MV-4-11 (cell line): ENCODE results near the gene ZPBP.
"Not testable (repeated sequence)": the region's sequence is repeated elsewhere in the genome, so short reads cannot be mapped to it uniquely, and the experiment has no call there.

Source experiments
- DNase-seq: peaks from one replicate; lab custom pipeline; 2025; lab: John Stamatoyannopoulos, UW

Gene ZPBP

DNA sequence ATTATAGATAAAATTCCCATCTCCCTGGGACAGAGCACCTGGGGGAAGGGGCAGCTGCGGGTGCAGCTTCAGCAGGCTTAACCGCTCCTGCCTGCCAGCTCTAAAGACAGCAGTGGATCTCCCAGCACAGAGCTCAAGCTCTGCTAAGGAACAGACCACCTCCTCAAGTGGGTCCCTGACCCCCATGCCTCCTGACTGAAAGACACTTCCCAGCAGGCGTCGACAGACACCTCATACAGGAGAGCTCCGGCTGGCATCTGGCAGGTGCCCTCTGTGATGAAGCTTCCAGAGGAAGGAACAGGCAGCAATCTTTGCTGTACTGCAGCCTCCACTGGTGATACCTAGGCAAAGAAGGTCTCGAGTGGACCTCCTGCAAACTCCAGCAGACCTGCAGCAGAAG is 51.9 kb downstream of the ZPBP start:
- not testable (repeated sequence) for DNase-seq

- DNase-seq, result no peak
Measured at GRCh38 chr7:50037086-50037485, 56.0 kb downstream of the ZPBP start.

DNA sequence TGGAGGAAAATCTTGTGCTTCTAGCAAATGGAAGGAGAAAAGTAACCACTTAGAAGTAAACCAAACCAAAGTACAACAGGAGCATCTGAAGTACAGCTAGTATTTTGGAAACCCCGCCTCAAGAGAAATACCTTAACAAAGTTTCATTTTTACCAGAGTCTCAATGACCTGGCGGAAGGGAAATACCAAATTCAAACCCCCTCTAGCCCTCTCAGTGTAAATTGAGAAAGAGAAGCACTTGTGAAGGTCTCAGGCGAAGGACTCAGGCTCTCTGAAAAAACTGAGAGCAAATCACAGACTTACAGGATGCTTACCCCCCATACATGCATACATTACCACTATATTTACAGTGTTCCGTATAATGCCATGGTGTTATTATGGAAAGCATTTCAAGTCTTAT is 70.1 kb downstream of the ZPBP start:
- no peak for DNase-seq

DNA sequence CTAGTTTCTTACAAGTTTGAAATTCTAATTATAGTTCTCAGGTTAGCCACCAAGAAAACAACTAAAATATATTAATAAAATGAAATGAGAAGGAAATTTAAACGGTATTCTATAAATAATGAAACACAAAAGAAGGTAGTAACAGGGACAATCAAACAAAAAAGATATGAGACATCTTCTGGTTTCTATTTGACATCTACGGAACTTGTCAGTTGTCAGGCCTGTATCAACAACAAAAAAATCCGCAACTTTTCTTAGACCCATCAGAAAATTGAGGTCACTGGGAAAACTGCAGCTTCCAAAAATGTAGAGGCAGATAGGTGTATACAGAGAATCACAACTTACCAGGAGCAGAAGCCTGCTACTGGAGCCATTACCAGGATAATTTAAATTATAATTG is 70.6 kb downstream of the ZPBP start:
- DNase-seq, result no peak

GRCh38 chr7:49995681-49996080 is 97.4 kb downstream of the ZPBP start:
- no peak for DNase-seq

DNA sequence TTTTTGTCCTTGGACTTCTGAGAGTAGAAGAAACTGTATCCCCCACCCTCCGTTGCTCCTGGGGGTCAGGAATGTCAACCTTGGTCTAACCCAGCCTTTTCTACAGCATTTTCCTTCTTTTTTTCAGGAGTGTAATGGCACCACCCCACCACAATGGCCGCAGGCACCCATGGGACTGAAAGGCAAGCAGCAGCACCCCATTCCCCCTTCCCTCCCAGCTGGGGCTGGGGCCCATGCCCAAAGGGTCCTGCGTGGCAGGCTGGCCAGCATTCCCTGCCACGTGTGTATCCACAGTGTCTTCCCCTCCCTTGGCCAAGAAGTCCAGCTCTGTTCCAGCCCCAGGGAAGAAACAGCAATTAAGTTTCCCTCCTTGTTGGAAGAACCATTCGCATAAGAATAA is 106.9 kb downstream of the ZPBP start:
- DNase-seq, result no peak

GRCh38 chr7:49980465-49980864 is 112.6 kb downstream of the ZPBP start:
- DNase-seq, result no peak

- no peak for DNase-seq
Measured at GRCh38 chr7:49976238-49976637, 116.8 kb downstream of the ZPBP start.

GRCh38 chr7:49974035-49974434 is 119.0 kb downstream of the ZPBP start:
- DNase-seq, result no peak

DNA sequence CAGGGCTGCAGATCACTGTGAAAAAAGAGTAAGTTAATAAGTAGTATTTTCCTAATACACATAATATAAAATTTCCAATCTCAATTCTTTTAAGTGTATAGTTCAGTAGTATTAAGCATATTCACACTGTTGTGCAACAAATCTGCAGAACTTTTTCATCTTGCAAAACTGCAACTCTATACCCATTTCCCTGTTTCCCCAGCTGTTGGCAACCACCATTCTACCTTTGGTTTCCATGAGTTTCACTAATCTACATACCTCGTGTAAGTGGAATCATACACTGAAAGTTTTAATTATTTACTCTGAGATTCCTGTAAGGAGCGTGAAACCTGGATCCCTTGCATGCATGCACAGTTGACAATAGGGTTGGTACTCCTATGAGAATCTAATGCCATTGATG is 155.4 kb downstream of the ZPBP start:
- peak; percentile 70 for DNase-seq

DNA sequence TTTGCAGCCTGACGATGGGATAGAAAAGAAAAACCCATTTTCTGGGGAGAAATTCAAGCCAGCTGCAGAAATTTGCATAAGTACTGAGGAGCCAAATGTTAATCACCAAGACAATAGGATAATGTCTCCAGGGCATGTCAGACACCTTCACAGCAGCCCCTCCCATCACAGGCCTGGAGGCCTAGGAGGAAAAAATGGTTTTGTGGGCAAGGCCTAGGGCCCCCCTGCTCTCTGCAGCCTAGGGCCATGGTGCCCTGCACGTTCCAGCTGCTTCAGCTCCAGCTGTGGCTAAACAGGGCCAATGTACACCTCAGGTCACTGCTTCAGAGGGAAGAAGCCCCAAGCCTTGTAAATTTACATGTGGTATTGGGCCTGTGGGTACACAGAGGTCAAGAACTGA is 161.4 kb downstream of the ZPBP start:
- DNase-seq, result no peak

DNA sequence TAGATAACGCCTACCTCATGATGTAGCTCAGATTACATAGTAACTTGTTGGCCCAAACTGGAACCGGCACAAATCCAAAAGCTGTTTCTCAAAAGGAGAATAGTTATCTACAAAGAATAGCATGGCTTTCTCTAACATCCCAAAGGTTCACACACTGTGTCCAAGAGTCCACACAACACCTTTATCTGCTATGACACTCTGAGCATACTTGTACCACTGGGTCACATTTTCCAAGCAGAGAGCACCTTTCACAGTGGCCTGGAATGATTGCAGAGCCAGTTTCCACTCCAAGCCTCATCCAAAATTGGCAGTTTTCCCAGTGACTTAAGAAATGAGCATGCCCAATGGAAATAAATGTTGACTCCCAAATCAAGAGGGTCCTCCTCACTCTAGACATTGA is 164.3 kb downstream of the ZPBP start:
- no peak for DNase-seq

DNA sequence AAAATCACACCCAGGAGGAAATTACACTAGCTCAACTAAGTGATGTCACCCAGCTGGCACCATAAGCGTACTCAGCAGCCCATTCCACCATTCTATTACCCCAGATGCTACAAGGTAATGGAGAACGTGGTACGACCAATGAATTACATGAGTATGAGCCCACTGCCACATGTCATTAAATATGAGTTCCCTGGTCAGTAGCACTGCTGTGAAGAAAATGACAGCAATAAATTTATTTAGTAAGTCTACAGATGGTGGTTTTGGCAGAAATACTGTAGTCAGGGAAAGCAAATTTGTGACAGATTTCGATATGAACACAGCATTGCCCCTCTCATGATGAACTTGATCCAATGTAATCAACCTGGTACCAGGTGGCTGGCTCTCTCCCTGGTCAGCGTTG is 165.4 kb downstream of the ZPBP start:
- no peak for DNase-seq

DNA sequence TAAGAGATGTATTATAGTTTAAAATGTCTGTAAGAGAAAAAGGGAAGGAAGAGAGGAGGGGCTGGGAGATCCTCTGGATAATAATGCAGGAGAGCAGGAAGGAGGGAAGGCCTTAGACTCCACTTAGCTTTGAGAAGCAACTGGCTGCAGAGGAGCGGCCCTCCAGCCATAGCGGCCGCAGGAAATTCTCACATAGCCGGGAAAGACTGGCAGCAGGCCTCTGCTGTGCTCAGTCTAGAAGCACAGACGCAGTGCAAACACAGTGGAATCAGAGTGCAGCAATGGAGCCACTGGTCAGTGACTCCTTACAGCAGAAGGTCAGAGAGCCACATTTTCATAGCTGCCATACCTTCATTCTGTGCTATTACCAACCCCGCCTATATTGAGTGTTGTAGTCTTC is 166.3 kb downstream of the ZPBP start:
- DNase-seq, result no peak

DNA sequence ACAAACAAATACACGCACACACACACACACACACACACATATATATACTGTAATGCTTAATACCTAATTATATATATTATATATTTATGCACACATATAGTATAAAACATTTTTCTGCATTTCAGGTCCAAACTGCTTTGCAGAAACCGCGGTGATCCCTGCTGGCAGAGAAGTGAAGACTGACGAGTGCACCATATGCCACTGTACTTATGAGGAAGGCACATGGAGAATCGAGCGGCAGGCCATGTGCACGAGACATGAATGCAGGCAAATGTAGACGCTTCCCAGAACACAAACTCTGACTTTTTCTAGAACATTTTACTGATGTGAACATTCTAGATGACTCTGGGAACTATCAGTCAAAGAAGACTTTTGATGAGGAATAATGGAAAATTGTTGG is 181.1 kb downstream of the ZPBP start:
- no peak for DNase-seq

- DNase-seq, result no peak
Measured at GRCh38 chr7:49894543-49894942, 198.5 kb downstream of the ZPBP start.

- no peak for DNase-seq
Measured at GRCh38 chr7:49893131-49893530, 199.9 kb downstream of the ZPBP start.

GRCh38 chr7:49892481-49892880 is 200.6 kb downstream of the ZPBP start:
- no peak for DNase-seq
